HepG2 (cell line): Measurements from ENCODE around the gene CA6. TPM values are rescaled to one million over a fixed set of nuclear protein-coding genes. Genes with fewer than 3 reads are reported as not detected.

Experiments used
- ATF1 ChIP-seq: IDR thresholded peaks from 2 replicates; pipeline ENCODE4 v1.6.1; 2016; ENCODE audit warnings: mild to moderate bottlenecking, control low read depth
- CCAR2 ChIP-seq: fragments of 200-400 bp; formaldehyde crosslinking; optimal IDR thresholded peaks from 2 replicates; pipeline ENCODE3; 2018; ENCODE audit warnings: low read depth, mild to moderate bottlenecking, low read length, moderate library complexity
- GABPB1 ChIP-seq: IDR thresholded peaks from 2 replicates; pipeline ENCODE4 v1.6.1; 2016; ENCODE audit warnings: mild to moderate bottlenecking, missing genetic modification reagents, moderate library complexity, missing compliant biosample characterization
- KAT8 ChIP-seq: IDR thresholded peaks from 2 replicates; pipeline ENCODE4 v1.6.1; 2016; ENCODE audit warnings: missing genetic modification reagents, missing compliant biosample characterization
- KDM2A ChIP-seq: sonication (generic); formaldehyde crosslinking; IDR thresholded peaks from 2 replicates; pipeline ENCODE4 v1.4.0; 2020; ENCODE audit warnings: low read depth, missing genetic modification reagents, borderline replicate concordance
- MAF1 ChIP-seq: sonication (generic); formaldehyde crosslinking; IDR thresholded peaks from 2 replicates; pipeline ENCODE4 v1.5.0; 2020; ENCODE audit warnings: missing genetic modification reagents, borderline replicate concordance
- NCOA5 ChIP-seq: sonication (generic); formaldehyde crosslinking; IDR thresholded peaks from 2 replicates; pipeline ENCODE4 v1.4.0; 2020; ENCODE audit warnings: missing genetic modification reagents
- NFKBIZ ChIP-seq: IDR thresholded peaks from 2 replicates; pipeline ENCODE4 v1.6.1; 2018; ENCODE audit warnings: missing genetic modification reagents, missing compliant biosample characterization
- NR2C2 ChIP-seq: sonication (generic); formaldehyde crosslinking; IDR thresholded peaks from 2 replicates; pipeline ENCODE4 v1.4.0; 2020; ENCODE audit warnings: missing genetic modification reagents, mild to moderate bottlenecking, moderate library complexity, borderline replicate concordance
- PCBP1 ChIP-seq: fragments of 200-400 bp; formaldehyde crosslinking; IDR thresholded peaks from 2 replicates; pipeline ENCODE4 v1.6.1; 2017; ENCODE audit warnings: mild to moderate bottlenecking, low read depth, low read length, borderline replicate concordance
- POLR2AphosphoS5 ChIP-seq: IDR thresholded peaks from 2 replicates; pipeline ENCODE4 v1.6.1; 2012; ENCODE audit warnings: low read depth, low read length
- RARA ChIP-seq: IDR thresholded peaks from 2 replicates; pipeline ENCODE4 v1.6.1; 2016; ENCODE audit warnings: missing genetic modification reagents, missing compliant biosample characterization
- RFX5 ChIP-seq: IDR thresholded peaks from 2 replicates; pipeline ENCODE4 v1.6.1; 2011; ENCODE audit warnings: low read depth, low read length, improper control_type of control experiment
- RXRB ChIP-seq: IDR thresholded peaks from 2 replicates; pipeline ENCODE4 v1.6.1; 2016; ENCODE audit warnings: borderline replicate concordance, missing genetic modification reagents, missing compliant biosample characterization
- SOX5 ChIP-seq: IDR thresholded peaks from 2 replicates; pipeline ENCODE4 v1.6.1; 2016; ENCODE audit warnings: borderline replicate concordance
- SP4 ChIP-seq: sonication (generic); formaldehyde crosslinking; IDR thresholded peaks from 2 replicates; pipeline ENCODE4 v1.8.1; 2023; ENCODE audit warnings: mild to moderate bottlenecking, missing genetic modification reagents
- ZBTB3 ChIP-seq: sonication (generic); formaldehyde crosslinking; IDR thresholded peaks from 2 replicates; pipeline ENCODE4 v1.4.0; 2020; ENCODE audit warnings: low read depth, mild to moderate bottlenecking, moderate library complexity, missing genetic modification reagents, borderline replicate concordance
- ZBTB7A ChIP-seq: sonication (generic); formaldehyde crosslinking; IDR thresholded peaks from 2 replicates; pipeline ENCODE4 v1.8.0; 2022; ENCODE audit warnings: mild to moderate bottlenecking, missing genetic modification reagents
- ZC3H13 ChIP-seq: sonication (generic); formaldehyde crosslinking; IDR thresholded peaks from 2 replicates; pipeline ENCODE4 v1.8.1; 2023; ENCODE audit warnings: mild to moderate bottlenecking, missing genetic modification reagents, moderate library complexity
- ZNF263 ChIP-seq: sonication (generic); formaldehyde crosslinking; IDR thresholded peaks from 2 replicates; pipeline ENCODE4 v1.4.0; 2020; ENCODE audit warnings: missing genetic modification reagents
- ZNF3 ChIP-seq: IDR thresholded peaks from 2 replicates; pipeline ENCODE4 v1.7.0; 2017; ENCODE audit warnings: inconsistent platforms
- ZNF766 ChIP-seq: sonication (generic); formaldehyde crosslinking; IDR thresholded peaks from 2 replicates; pipeline ENCODE4 v1.5.0; 2020; ENCODE audit warnings: missing genetic modification reagents, borderline replicate concordance
- ZSCAN21 ChIP-seq: sonication (generic); formaldehyde crosslinking; IDR thresholded peaks from 2 replicates; pipeline ENCODE4 v1.8.0; 2022; ENCODE audit warnings: mild to moderate bottlenecking, missing genetic modification reagents, moderate library complexity, borderline replicate concordance
- polyA plus RNA-seq, 8 experiments: library from polyadenylated mRNA; depleted of rRNA in 3 of 8; stranded (reverse) in 7 of 8; unstranded in 1 of 8; fragments of >200 nt; fragmentation: Illumina TruSeq in 4 of 8; extraction: Trizol in 4 of 8; gene quantifications; 2 replicates each; pipeline versions ENCODE4 v1.2.1 to v1.2.3, GENCODE V29; 2011 to 2016; ENCODE audit warnings: low read depth in 4 of 8, missing spikeins in 1 of 8, mixed read lengths in 1 of 8; ENCODE audit not compliant: insufficient read depth in 1 of 8
- total RNA-seq, 5 experiments: library from RNA; depleted of rRNA; stranded (reverse); fragments of >200 nt; fragmentation: Illumina TruSeq; extraction: Trizol; gene quantifications; 2 replicates each; pipeline ENCODE4 v1.2.3, GENCODE V29; 2016; ENCODE audit warnings: low read depth in 1 of 5
- TF ChIP-seq, protein P1 (sequence below): sonication (generic); formaldehyde crosslinking; IDR thresholded peaks from 2 replicates; pipeline ENCODE4 v1.4.0; 2020; ENCODE audit warnings: mild to moderate bottlenecking, low read depth, missing genetic modification reagents
- TF ChIP-seq, protein P2 (sequence below): sonication (generic); formaldehyde crosslinking; IDR thresholded peaks from 2 replicates; pipeline ENCODE4 v1.4.0; 2020; ENCODE audit warnings: missing genetic modification reagents
- TF ChIP-seq, protein P3 (sequence below): sonication (generic); formaldehyde crosslinking; IDR thresholded peaks from 2 replicates; pipeline ENCODE4 v1.9.0; 2022; ENCODE audit warnings: low read depth, missing genetic modification reagents

Gene CA6
- total and polyA plus RNA-seq, 2 of the 13 experiments (the other 11 are each of a cell fraction or from before 2014, with no cell fraction given) = not detected

DNA sequence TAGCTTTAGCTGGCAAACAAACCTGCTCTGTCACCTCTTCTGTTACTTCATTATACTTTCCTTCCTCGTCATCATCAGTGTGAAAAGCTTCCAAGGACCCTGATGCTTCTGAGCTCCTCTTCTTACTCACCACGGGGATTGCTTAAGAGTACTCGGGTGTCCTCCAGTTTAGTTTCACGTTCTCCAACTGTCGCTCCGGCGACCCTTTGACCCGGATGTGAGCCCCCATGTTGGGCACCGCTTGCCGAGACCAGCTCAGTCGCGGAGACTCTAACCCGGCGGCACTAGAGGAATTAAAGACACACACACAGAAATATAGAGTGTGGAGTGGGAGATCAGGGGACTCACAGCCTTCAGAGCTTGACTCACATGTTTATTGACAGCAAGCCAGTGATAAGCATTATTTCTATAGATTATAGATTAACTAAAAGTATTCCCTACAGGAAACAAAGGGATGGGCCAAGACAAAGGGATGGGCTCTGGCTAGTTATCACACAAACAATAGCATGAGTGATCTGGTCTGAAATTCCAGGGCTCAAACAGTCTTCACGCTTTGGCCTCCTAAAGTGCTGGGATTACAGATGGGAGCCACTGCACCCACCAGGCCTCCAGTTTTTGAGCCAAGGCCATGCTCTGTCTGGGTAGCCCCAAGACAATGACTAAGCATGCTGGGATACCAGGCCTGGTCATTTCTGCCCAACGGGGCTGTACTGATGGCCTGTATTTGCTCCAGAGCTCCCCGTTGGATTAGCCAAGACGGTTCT is 37.1 kb upstream of the CA6 start (continued):
- TF ChIP-seq, protein P1, sequence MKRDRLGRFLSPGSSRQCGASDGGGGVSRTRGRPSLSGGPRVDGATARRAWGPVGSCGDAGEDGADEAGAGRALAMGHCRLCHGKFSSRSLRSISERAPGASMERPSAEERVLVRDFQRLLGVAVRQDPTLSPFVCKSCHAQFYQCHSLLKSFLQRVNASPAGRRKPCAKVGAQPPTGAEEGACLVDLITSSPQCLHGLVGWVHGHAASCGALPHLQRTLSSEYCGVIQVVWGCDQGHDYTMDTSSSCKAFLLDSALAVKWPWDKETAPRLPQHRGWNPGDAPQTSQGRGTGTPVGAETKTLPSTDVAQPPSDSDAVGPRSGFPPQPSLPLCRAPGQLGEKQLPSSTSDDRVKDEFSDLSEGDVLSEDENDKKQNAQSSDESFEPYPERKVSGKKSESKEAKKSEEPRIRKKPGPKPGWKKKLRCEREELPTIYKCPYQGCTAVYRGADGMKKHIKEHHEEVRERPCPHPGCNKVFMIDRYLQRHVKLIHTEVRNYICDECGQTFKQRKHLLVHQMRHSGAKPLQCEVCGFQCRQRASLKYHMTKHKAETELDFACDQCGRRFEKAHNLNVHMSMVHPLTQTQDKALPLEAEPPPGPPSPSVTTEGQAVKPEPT (CRISPR knock-in tag) = no peak
- TF ChIP-seq MAF1 (CRISPR knock-in tag) (no peak), NCOA5 (CRISPR knock-in tag) (no peak), PCBP1 (no peak), ATF1 (no peak), POLR2AphosphoS5 (no peak), ZNF766 (CRISPR knock-in tag) (no peak), RXRB (0 out of 2 replicates have a peak, but pooled peaks have one; percentile 9), NFKBIZ (CRISPR knock-in tag) (0 out of 2 replicates have a peak, but pooled peaks have one; percentile 25), RARA (CRISPR knock-in tag) (0 out of 2 replicates have a peak, but pooled peaks have one; percentile 47), ZSCAN21 (CRISPR knock-in tag) (no peak), ZBTB7A (CRISPR knock-in tag) (no peak), SOX5 (CRISPR knock-in tag) (peak; percentile 61; the same call in 1 of the 2 replicates), ZNF263 (CRISPR knock-in tag) (no peak), KDM2A (CRISPR knock-in tag) (peak; percentile 32; the same call in 1 of the 2 replicates), CCAR2 (no peak), ZBTB3 (no peak), GABPB1 (CRISPR knock-in tag) (peak; percentile 73), KAT8 (CRISPR knock-in tag) (peak; percentile 47; the same call in 1 of the 2 replicates), NR2C2 (CRISPR knock-in tag) (peak; percentile 75), ZNF3 (no peak), ZC3H13 (CRISPR knock-in tag) (no peak), SP4 (no peak), RFX5 (no peak)
- TF ChIP-seq, protein P2, sequence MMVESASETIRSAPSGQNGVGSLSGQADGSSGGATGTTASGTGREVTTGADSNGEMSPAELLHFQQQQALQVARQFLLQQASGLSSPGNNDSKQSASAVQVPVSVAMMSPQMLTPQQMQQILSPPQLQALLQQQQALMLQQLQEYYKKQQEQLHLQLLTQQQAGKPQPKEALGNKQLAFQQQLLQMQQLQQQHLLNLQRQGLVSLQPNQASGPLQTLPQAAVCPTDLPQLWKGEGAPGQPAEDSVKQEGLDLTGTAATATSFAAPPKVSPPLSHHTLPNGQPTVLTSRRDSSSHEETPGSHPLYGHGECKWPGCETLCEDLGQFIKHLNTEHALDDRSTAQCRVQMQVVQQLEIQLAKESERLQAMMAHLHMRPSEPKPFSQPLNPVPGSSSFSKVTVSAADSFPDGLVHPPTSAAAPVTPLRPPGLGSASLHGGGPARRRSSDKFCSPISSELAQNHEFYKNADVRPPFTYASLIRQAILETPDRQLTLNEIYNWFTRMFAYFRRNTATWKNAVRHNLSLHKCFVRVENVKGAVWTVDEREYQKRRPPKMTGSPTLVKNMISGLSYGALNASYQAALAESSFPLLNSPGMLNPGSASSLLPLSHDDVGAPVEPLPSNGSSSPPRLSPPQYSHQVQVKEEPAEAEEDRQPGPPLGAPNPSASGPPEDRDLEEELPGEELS (CRISPR knock-in tag) = no peak
- TF ChIP-seq, protein P3, sequence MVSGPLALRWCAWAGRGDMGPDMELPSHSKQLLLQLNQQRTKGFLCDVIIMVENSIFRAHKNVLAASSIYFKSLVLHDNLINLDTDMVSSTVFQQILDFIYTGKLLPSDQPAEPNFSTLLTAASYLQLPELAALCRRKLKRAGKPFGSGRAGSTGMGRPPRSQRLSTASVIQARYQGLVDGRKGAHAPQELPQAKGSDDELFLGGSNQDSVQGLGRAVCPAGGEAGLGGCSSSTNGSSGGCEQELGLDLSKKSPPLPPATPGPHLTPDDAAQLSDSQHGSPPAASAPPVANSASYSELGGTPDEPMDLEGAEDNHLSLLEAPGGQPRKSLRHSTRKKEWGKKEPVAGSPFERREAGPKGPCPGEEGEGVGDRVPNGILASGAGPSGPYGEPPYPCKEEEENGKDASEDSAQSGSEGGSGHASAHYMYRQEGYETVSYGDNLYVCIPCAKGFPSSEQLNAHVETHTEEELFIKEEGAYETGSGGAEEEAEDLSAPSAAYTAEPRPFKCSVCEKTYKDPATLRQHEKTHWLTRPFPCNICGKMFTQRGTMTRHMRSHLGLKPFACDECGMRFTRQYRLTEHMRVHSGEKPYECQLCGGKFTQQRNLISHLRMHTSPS (CRISPR knock-in tag) = no peak
